Caki2 (cell line): Measurements from ENCODE around the gene PRSS23. TPM values are rescaled to one million over a fixed set of nuclear protein-coding genes. Genes with fewer than 3 reads are reported as not detected.

ENCODE experiments used
- DNase-seq: peaks from one replicate; pipeline ENCODE4 v3.0.0-alpha.2; 2015; ENCODE audit warnings: low read depth
- in situ Hi-C: cut with HindIII; loops from 2 replicates; pipeline ENCODE4 v1.10.0; 2016; ENCODE audit warnings: low sequenced_read_pairs, low pct_unique_long_range_greater_than_20kb, mixed read lengths
- total RNA-seq: library from RNA; depleted of rRNA; stranded (reverse); fragments of >200 nt; shearing (Covaris generic); gene quantifications from 2 replicates; pipeline ENCODE4 v1.2.3, GENCODE V29; 2014; ENCODE audit warnings: low replicate concordance

Gene PRSS23
- total RNA-seq, 1 experiment from 2014 or later, result 67.9 TPM

GRCh38 chr11:86785576-86785975 is 14.8 kb upstream of the PRSS23 start:
- no peak for DNase-seq
- in situ Hi-C loops, result no loop called here

GRCh38 chr11:86787018-86787536 is 13.3 kb upstream of the PRSS23 start:
- in situ Hi-C loops, result no loop called here

GRCh38 chr11:86787656-86788055 is 12.7 kb upstream of the PRSS23 start:
- in situ Hi-C loops, result no loop called here
- DNase-seq, result no peak

More at GRCh38 chr11:86787018-86787536, 13.3 kb upstream of the PRSS23 start:
- no peak for DNase-seq

- in situ Hi-C loops, result no loop called here
- no peak for DNase-seq
Measured at GRCh38 chr11:86790195-86790725, 10.1 kb upstream of the PRSS23 start.

GRCh38 chr11:86790867-86791849 is 9.2 kb upstream of the PRSS23 start:
- in situ Hi-C loops, result no loop called here
- DNase-seq, result no peak

- in situ Hi-C loops, result no loop called here
- DNase-seq, result no peak
Measured at GRCh38 chr11:86792150-86792549, 8.2 kb upstream of the PRSS23 start.

- DNase-seq, result no peak
- in situ Hi-C loops, result no loop called here
Measured at GRCh38 chr11:86793307-86793706, 7.0 kb upstream of the PRSS23 start.

GRCh38 chr11:86795511-86795910 is 4.8 kb upstream of the PRSS23 start:
- DNase-seq, result no peak
- in situ Hi-C loops, result no loop called here

GRCh38 chr11:86795949-86796348 is 4.4 kb upstream of the PRSS23 start:
- no peak for DNase-seq

GRCh38 chr11:86797133-86797532 is 3.2 kb upstream of the PRSS23 start:
- in situ Hi-C loops, result no loop called here
- DNase-seq, result no peak

More at GRCh38 chr11:86795949-86796348, 4.4 kb upstream of the PRSS23 start:
- in situ Hi-C loops, result no loop called here

GRCh38 chr11:86798988-86799387 is 1.4 kb upstream of the PRSS23 start:
- in situ Hi-C loops, result no loop called here
- DNase-seq, result no peak

GRCh38 chr11:86799680-86800075 is 664 bp upstream of the PRSS23 start:
- in situ Hi-C loops, result no loop called here

GRCh38 chr11:86800960-86801272 is 574 bp downstream of the PRSS23 start:
- in situ Hi-C loops, result no loop called here
- DNase-seq, result no peak

More at GRCh38 chr11:86799680-86800075, 664 bp upstream of the PRSS23 start:
- no peak for DNase-seq

GRCh38 chr11:86801364-86801763 is 1.0 kb downstream of the PRSS23 start:
- in situ Hi-C loops, result no loop called here
- DNase-seq, result no peak

GRCh38 chr11:86802146-86802545 is 1.8 kb downstream of the PRSS23 start:
- in situ Hi-C loops, result no loop called here
- no peak for DNase-seq

- DNase-seq, result peak; percentile 74
- in situ Hi-C loops, result no loop called here
Measured at GRCh38 chr11:86802601-86803051, 2.3 kb downstream of the PRSS23 start.

GRCh38 chr11:86803136-86804045 is 3.0 kb downstream of the PRSS23 start:
- no peak for DNase-seq
- in situ Hi-C loops, result no loop called here

GRCh38 chr11:86804951-86805350 is 4.6 kb downstream of the PRSS23 start:
- DNase-seq, result no peak
- in situ Hi-C loops, result no loop called here
